ENCODE measurements around the gene PCDHGC5.

- TF ChIP-seq EZH2 (IDR thresholded peaks at IDR 0.05; ENCODE audit: borderline replicate concordance, low read depth, low read length, poor library complexity, severe bottlenecking) (no peak), CTCF (conservative IDR thresholded peaks at IDR 0.05; ENCODE audit: low read depth, low read length) (no peak)
Measured at GRCh38 chr5:141486091-141486490, 2.8 kb upstream of the PCDHGC5 start.
